Neural progenitor cell (in vitro differentiated cells): ENCODE measurements around the gene CCL3. TPM values are rescaled to one million over a fixed set of nuclear protein-coding genes. Genes with fewer than 3 reads are reported as not detected.

Source experiments
- DNase-seq: peaks from one replicate; pipeline ENCODE4 v3.0.0-alpha.2; 2016; ENCODE audit warnings: low spot score
- H2AFZ ChIP-seq: fragments of 200-600 bp; sonication (generic); replicated peaks from 2 replicates; pipeline ENCODE4 v1.6.1; 2016; ENCODE audit warnings: antibody characterized with exemption
- H3F3A ChIP-seq: fragments of 200-600 bp; sonication (generic); 2 replicates; pipeline ENCODE4 v1.6.1; 2016; ENCODE audit warnings: antibody characterized with exemption, low read depth
- H3K27ac ChIP-seq: fragments of 200-600 bp; sonication (generic); 2 replicates; pipeline ENCODE4 v1.5.1; 2016; ENCODE audit warnings: mild to moderate bottlenecking
- H3K27me3 ChIP-seq: fragments of 200-600 bp; sonication (generic); 2 replicates; pipeline ENCODE4 v1.6.1; 2016; ENCODE audit warnings: mild to moderate bottlenecking, moderate library complexity
- H3K36me3 ChIP-seq: fragments of 200-600 bp; sonication (generic); 2 replicates; pipeline ENCODE4 v1.5.1; 2016
- H3K4me1 ChIP-seq: fragments of 200-600 bp; sonication (generic); 2 replicates; pipeline ENCODE4 v1.6.1; 2016; ENCODE audit warnings: mixed run types
- H3K4me2 ChIP-seq: fragments of 200-600 bp; sonication (generic); 2 replicates; pipeline ENCODE4 v1.6.1; 2016
- H3K4me3 ChIP-seq: fragments of 200-600 bp; sonication (generic); 2 replicates; pipeline ENCODE4 v1.5.1; 2016
- H3K79me2 ChIP-seq: fragments of 200-600 bp; sonication (generic); 2 replicates; pipeline ENCODE4 v1.6.1; 2016; ENCODE audit warnings: low read depth
- H3K9ac ChIP-seq: fragments of 200-600 bp; sonication (generic); 2 replicates; pipeline ENCODE4 v1.6.1; 2016
- H3K9me3 ChIP-seq: fragments of 200-600 bp; sonication (generic); 2 replicates; pipeline ENCODE4 v1.5.1; 2016; ENCODE audit warnings: low read depth
- H4K20me1 ChIP-seq: fragments of 200-600 bp; sonication (generic); 2 replicates; pipeline ENCODE4 v1.6.1; 2016; ENCODE audit warnings: low read depth
- H3K27ac Mint-ChIP-seq: 3 replicates; pipeline ENCODE4 v1.8.0; 2021; ENCODE audit warnings: mixed read lengths
- H3K27me3 Mint-ChIP-seq: 2 replicates; pipeline ENCODE4 v1.8.0; 2022; ENCODE audit warnings: low read depth, mild to moderate bottlenecking, inconsistent platforms, moderate library complexity, mixed read lengths; ENCODE audit not compliant: insufficient read depth
- H3K36me3 Mint-ChIP-seq: 3 replicates; pipeline ENCODE4 v1.8.0; 2021; ENCODE audit warnings: mixed read lengths
- H3K4me1 Mint-ChIP-seq: 3 replicates; pipeline ENCODE4 v1.8.0; 2021; ENCODE audit warnings: mixed read lengths
- H3K4me3 Mint-ChIP-seq: 3 replicates; pipeline ENCODE4 v1.8.0; 2021; ENCODE audit warnings: mild to moderate bottlenecking, moderate library complexity, mixed read lengths
- H3K9me3 Mint-ChIP-seq: 3 replicates; pipeline ENCODE4 v1.8.0; 2020; ENCODE audit warnings: mixed read lengths
- EZH2 ChIP-seq: fragments of 200-600 bp; sonication (generic); IDR thresholded peaks from 2 replicates; pipeline ENCODE4 v1.6.1; 2017; ENCODE audit warnings: antibody characterized with exemption, mild to moderate bottlenecking, moderate library complexity
- EZH2phosphoT487 ChIP-seq: fragments of 200-600 bp; sonication (generic); IDR thresholded peaks from 2 replicates; pipeline ENCODE4 v1.6.1; 2017; ENCODE audit warnings: antibody characterized with exemption
- small RNA-seq: library from RNA; depleted of rRNA; stranded (forward); fragments of <200 nt; gene quantifications from one replicate; pipeline ENCODE3, GENCODE V24; 2015
- total RNA-seq: library from RNA; depleted of rRNA; stranded (reverse); fragments of >200 nt; gene quantifications from 2 replicates; pipeline ENCODE4 v1.2.3, GENCODE V29; 2015; ENCODE audit warnings: low replicate concordance
- TF ChIP-seq, protein P1 (sequence below): fragments of 200-600 bp; sonication (generic); IDR thresholded peaks from 2 replicates; pipeline ENCODE4 v1.5.1; 2017; ENCODE audit warnings: antibody characterized with exemption, mild to moderate bottlenecking

CCL3 gene
- total RNA-seq, 1 donor from 2014 or later = not detected

- Histone ChIP-seq H2AFZ (no peak overlapping the region), H3K4me1 (no peaks in the 10 kb centered on the region), H3K4me3 (no peak overlapping the region), H4K20me1 (no peaks in the 10 kb centered on the region), H3F3A (no peaks in the 10 kb centered on the region), H3K36me3 (no peaks in the 10 kb centered on the region), H3K27ac (no peak overlapping the region), H3K9ac (no peak overlapping the region), H3K9me3 (no peaks in the 10 kb centered on the region), H3K79me2 (no peaks in the 10 kb centered on the region), H3K4me2 (no peak overlapping the region), H3K27me3 (no peaks in the 10 kb centered on the region)
- Mint-ChIP-seq H3K27ac (no peak overlapping the region), H3K4me1 (no peaks in the 10 kb centered on the region), H3K4me3 (no peak overlapping the region), H3K36me3 (no peaks in the 10 kb centered on the region), H3K27me3 (no peaks in the 10 kb centered on the region), H3K9me3 (peaks cover 29% of the 10 kb centered on the region)
- DNase-seq = no peak
- TF ChIP-seq EZH2 = no peak
- TF ChIP-seq, protein P1, sequence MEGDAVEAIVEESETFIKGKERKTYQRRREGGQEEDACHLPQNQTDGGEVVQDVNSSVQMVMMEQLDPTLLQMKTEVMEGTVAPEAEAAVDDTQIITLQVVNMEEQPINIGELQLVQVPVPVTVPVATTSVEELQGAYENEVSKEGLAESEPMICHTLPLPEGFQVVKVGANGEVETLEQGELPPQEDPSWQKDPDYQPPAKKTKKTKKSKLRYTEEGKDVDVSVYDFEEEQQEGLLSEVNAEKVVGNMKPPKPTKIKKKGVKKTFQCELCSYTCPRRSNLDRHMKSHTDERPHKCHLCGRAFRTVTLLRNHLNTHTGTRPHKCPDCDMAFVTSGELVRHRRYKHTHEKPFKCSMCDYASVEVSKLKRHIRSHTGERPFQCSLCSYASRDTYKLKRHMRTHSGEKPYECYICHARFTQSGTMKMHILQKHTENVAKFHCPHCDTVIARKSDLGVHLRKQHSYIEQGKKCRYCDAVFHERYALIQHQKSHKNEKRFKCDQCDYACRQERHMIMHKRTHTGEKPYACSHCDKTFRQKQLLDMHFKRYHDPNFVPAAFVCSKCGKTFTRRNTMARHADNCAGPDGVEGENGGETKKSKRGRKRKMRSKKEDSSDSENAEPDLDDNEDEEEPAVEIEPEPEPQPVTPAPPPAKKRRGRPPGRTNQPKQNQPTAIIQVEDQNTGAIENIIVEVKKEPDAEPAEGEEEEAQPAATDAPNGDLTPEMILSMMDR = no peak
- no peak for TF ChIP-seq EZH2phosphoT487
Observed at GRCh38 chr17:36049643-36050042, 40.3 kb downstream of the CCL3 start.

DNA sequence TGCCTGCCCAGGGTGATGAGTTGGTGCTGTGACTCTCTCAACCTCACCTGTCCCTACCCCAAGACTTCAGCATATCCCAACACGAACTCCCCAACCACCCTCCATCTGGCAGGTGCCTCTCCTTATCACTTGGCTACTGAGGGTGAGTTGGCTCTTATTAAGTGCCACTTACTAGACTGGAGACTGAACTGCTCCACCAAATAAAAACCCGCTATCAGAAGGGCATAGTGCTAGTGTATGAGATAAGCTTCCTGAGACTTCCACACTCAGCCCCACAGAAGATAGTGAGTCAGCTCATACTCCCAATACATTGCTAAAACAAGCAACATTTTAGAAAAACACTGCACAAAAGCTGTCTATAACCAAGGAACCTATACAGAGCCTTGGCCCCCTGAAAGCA lies 41.9 kb downstream of the CCL3 start:
- Mint-ChIP-seq H3K36me3 (no peaks in the 10 kb centered on the region), H3K27me3 (no peaks in the 10 kb centered on the region), H3K27ac (no peak overlapping the region), H3K4me3 (no peak overlapping the region), H3K9me3 (peaks cover 29% of the 10 kb centered on the region), H3K4me1 (no peaks in the 10 kb centered on the region)
- no peak overlapping the region for H3K9ac ChIP-seq
- no peaks in the 10 kb centered on the region for H3K79me2 ChIP-seq
- H3K27ac ChIP-seq = no peak overlapping the region
- H2AFZ ChIP-seq = no peak overlapping the region
- H3K4me1 ChIP-seq = no peaks in the 10 kb centered on the region
- no peaks in the 10 kb centered on the region for H3F3A ChIP-seq
- H3K27me3 ChIP-seq = no peaks in the 10 kb centered on the region
- no peak for TF ChIP-seq EZH2
- no peaks in the 10 kb centered on the region for H3K36me3 ChIP-seq
- no peak for DNase-seq
- H3K4me2 ChIP-seq = no peak overlapping the region
- H3K9me3 ChIP-seq = no peaks in the 10 kb centered on the region
- H3K4me3 ChIP-seq = no peak overlapping the region
- no peaks in the 10 kb centered on the region for H4K20me1 ChIP-seq

Small RNA genes within 50 kb of the gene (small RNA-seq; reads per million reads assigned to genes)
- not detected for gene RN7SL301P

Other genes starting within 250 kb of the CCL3 start
- gene HEATR9, start 221.3 kb downstream of the CCL3 start, total RNA-seq = not detected in 2 replicates
- gene CCL5, start 209.8 kb downstream of the CCL3 start, total RNA-seq = not detected in 2 replicates
- 22.8 and 28.8 TPM in 2 replicates for gene RDM1, start 159.4 kb downstream of the CCL3 start, total RNA-seq
- gene LYZL6, start 146.4 kb downstream of the CCL3 start, total RNA-seq = not detected in 2 replicates
- gene CCL16, start 108.6 kb downstream of the CCL3 start, total RNA-seq = not detected in 2 replicates
- not detected in 2 replicates for gene CCL14, start 103.4 kb downstream of the CCL3 start, total RNA-seq
- not detected in 2 replicates for gene CCL15, start 88.6 kb downstream of the CCL3 start, total RNA-seq
- not detected in 2 replicates for gene CCL23, start 72.2 kb downstream of the CCL3 start, total RNA-seq
- gene CCL18, start 25.9 kb downstream of the CCL3 start, total RNA-seq = not detected in 2 replicates
- not detected in 2 replicates for gene CCL4, start 13.7 kb upstream of the CCL3 start, total RNA-seq
- 3.3 TPM in 1 of 2 replicates, not detected in the other for gene TBC1D3B, start 86.5 kb upstream of the CCL3 start, total RNA-seq
- gene CCL3L1, start 106.6 kb upstream of the CCL3 start, total RNA-seq = 1.2 and 2.9 TPM in 2 replicates
- gene CCL4L2, start 120.9 kb upstream of the CCL3 start, total RNA-seq = not detected in 2 replicates
- 0.22 TPM in 1 of 2 replicates, not detected in the other for gene TBC1D3I, start 174.4 kb upstream of the CCL3 start, total RNA-seq
- gene TBC1D3G, start 233.7 kb upstream of the CCL3 start, total RNA-seq = not detected in 2 replicates